ENCODE measurements around the gene OR13J1. TPM values are rescaled to one million over a fixed set of nuclear protein-coding genes. Genes with fewer than 3 reads are reported as not detected.

OR13J1 gene
- not detected in 2 replicates for total RNA-seq

GRCh38 chr9:35870351-35870923 lies at the start of gene OR13J1:
OR13J1 (minus strand) TSS chr9:35870401; CDS start chr9:35870401, 0 bp downstream.

GRCh38 chr9:35909274-35909673 lies 39.1 kb upstream of the OR13J1 start, which contains the start of gene SPAAR:
SPAAR (plus strand) TSS chr9:35909490; CDS start chr9:35910464, 974 bp downstream.

DNA sequence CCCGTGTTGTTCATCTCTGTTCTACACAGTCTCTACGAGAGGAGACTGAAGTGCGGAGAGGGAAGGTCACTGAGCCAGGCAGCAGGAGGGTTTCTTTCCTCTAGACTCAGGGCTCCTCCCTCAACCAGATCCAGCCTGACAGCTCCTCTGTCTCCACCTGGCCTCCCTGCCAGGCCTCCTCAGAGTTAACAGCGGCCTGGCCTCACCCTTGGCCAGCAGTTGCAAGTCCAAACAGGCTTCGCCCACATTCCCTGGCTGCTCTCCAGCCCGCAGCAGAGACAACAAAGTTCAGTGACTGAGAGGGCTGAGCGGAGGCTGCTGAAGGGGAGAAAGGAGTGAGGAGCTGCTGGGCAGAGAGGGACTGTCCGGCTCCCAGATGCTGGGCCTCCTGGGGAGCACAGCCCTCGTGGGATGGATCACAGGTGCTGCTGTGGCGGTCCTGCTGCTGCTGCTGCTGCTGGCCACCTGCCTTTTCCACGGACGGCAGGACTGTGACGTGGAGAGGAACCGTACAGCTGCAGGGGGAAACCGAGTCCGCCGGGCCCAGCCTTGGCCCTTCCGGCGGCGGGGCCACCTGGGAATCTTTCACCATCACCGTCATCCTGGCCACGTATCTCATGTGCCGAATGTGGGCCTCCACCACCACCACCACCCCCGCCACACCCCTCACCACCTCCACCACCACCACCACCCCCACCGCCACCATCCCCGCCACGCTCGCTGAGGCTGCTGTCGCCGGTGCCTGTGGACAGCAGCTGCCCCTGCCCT lies 35.9 kb upstream of the OR13J1 start, which contains the start of gene HRCT1:
Gene HRCT1 (plus strand): TSS at position 291 of the 768 bp plus-strand sequence. CDS start 86 bp downstream, at position 377.

DNA sequence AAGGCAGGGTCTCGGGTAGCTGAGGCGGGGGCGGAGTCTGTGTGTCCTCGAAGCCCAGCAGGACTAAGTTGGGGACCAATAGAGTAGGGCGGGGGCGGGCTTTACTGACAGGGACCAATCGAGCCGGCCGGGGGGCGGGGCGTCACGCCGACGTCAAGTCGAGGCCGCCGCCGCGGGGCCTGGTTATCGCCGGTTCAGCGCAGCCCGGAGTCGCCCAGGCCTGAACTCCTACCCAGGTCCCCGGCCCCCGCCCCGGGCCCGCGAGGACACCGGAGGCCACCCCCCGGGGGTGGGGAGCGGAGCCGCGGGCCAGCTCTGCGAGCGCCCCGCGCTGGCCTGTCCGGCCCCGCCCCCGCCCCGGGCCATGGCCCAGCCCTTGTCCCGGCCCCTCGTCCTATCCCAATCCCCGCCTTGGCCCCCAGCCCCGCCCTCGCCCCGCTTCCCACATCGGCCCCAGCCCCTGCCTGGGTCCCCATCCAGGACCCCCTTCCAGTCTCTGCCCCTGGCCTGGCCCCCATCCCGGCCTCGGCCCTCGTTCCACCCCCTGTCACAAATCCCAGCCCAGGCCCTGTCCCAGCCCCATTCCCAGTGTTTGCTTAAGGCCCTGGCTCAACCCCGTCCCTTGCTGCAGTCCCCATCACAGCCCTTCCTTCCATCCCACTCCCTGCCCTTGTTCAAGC lies 41.0 kb downstream of the OR13J1 start, which contains the start of gene TMEM8B:
Gene TMEM8B (plus strand): TSS at position 145 of the 680 bp plus-strand sequence. CDS start 220 bp downstream, at position 365.

GRCh38 chr9:35828716-35829083 lies 41.5 kb downstream of the OR13J1 start, which contains the start of gene FAM221B:
FAM221B (minus strand) TSS chr9:35828732; CDS start chr9:35826161, 2,571 bp downstream.

Other genes starting within 250 kb of the OR13J1 start
- 0.32 TPM in 1 of 2 replicates, not detected in the other for gene SIT1, start 219.5 kb downstream of the OR13J1 start, total RNA-seq
- 67,158 and 134,448 TPM in 2 replicates for gene RMRP, start 212.4 kb downstream of the OR13J1 start, total RNA-seq
- gene CCDC107, start 212.1 kb downstream of the OR13J1 start, total RNA-seq: 10.8 and 11.7 TPM in 2 replicates
- under 0.01 and 0.32 TPM in 2 replicates for gene ARHGEF39, start 205.2 kb downstream of the OR13J1 start, total RNA-seq
- gene CA9, start 196.5 kb downstream of the OR13J1 start, total RNA-seq: 0.86 and 1.7 TPM in 2 replicates
- gene TPM2, start 180.5 kb downstream of the OR13J1 start, total RNA-seq: 925 and 1,339 TPM in 2 replicates
- 209 and 221 TPM in 2 replicates for gene TLN1, start 138.2 kb downstream of the OR13J1 start, total RNA-seq
- 42.9 and 50.1 TPM in 2 replicates for gene CREB3, start 137.7 kb downstream of the OR13J1 start, total RNA-seq
- 13.9 and 21.4 TPM in 2 replicates for gene GBA2, start 121.2 kb downstream of the OR13J1 start, total RNA-seq
- 10.2 and 10.6 TPM in 2 replicates for gene RGP1, start 121.1 kb downstream of the OR13J1 start, total RNA-seq
- not detected in 2 replicates for gene MSMP, start 116.1 kb downstream of the OR13J1 start, total RNA-seq
- 25.7 and 28.2 TPM in 2 replicates for gene NPR2, start 78.8 kb downstream of the OR13J1 start, total RNA-seq
- gene SPAG8, start 58.1 kb downstream of the OR13J1 start, total RNA-seq: 1.5 and 1.6 TPM in 2 replicates
- gene HINT2, start 55.4 kb downstream of the OR13J1 start, total RNA-seq: 27.3 and 27.7 TPM in 2 replicates
- not detected in 2 replicates for gene FAM221B, start 41.7 kb downstream of the OR13J1 start, total RNA-seq
- gene TMEM8B, start 41.2 kb downstream of the OR13J1 start, total RNA-seq: 2.4 and 2.7 TPM in 2 replicates
- gene HRCT1, start 35.8 kb upstream of the OR13J1 start, total RNA-seq: 0.16 and 0.17 TPM in 2 replicates
- gene SPAAR, start 39.1 kb upstream of the OR13J1 start, total RNA-seq: under 0.01 and 0.17 TPM in 2 replicates
- gene OR2S2, start 87.8 kb upstream of the OR13J1 start, total RNA-seq: not detected in 2 replicates
- gene RECK, start 166.5 kb upstream of the OR13J1 start, total RNA-seq: 29.9 and 42.3 TPM in 2 replicates